NCI-H1417 treated with DMSO at 0.1 percent for 48 hours (cell line): ENCODE data around the gene RIMBP2.

Source experiments
- DNase-seq: peaks from one replicate; lab custom pipeline; 2025; lab: John Stamatoyannopoulos, UW

RIMBP2 gene

GRCh38 chr12:130737731-130738130, 21.6 kb upstream of the RIMBP2 start:
- no peak for DNase-seq

GRCh38 chr12:130729344-130729743, 13.2 kb upstream of the RIMBP2 start:
- DNase-seq, result no peak

- no peak for DNase-seq
Observed at GRCh38 chr12:130728158-130729058, 12.3 kb upstream of the RIMBP2 start.

GRCh38 chr12:130719263-130719859, 3.3 kb upstream of the RIMBP2 start:
- no peak for DNase-seq

- DNase-seq, result no peak
Observed at GRCh38 chr12:130717752-130718151, 1.7 kb upstream of the RIMBP2 start.

- no peak for DNase-seq
Observed at GRCh38 chr12:130716969-130717366, 869 bp upstream of the RIMBP2 start.

- no peak for DNase-seq
Observed at GRCh38 chr12:130715150-130715997, 725 bp downstream of the RIMBP2 start.

GRCh38 chr12:130714591-130715149, 1.4 kb downstream of the RIMBP2 start:
- no peak for DNase-seq

GRCh38 chr12:130714091-130714590, 2.0 kb downstream of the RIMBP2 start:
- no peak for DNase-seq

- no peak for DNase-seq
Observed at GRCh38 chr12:130713581-130713991, 2.5 kb downstream of the RIMBP2 start.

- no peak for DNase-seq
Observed at GRCh38 chr12:130712346-130713065, 3.6 kb downstream of the RIMBP2 start.

- DNase-seq, result no peak
Observed at GRCh38 chr12:130711756-130712155, 4.3 kb downstream of the RIMBP2 start.

- no peak for DNase-seq
Observed at GRCh38 chr12:130710733-130711080, 5.4 kb downstream of the RIMBP2 start.

- no peak for DNase-seq
Observed at GRCh38 chr12:130709971-130710732, 5.9 kb downstream of the RIMBP2 start.

GRCh38 chr12:130709151-130709970, 6.7 kb downstream of the RIMBP2 start:
- DNase-seq, result no peak

- DNase-seq, result no peak
Observed at GRCh38 chr12:130708648-130709047, 7.5 kb downstream of the RIMBP2 start.

- DNase-seq, result no peak
Observed at GRCh38 chr12:130707571-130707891, 8.6 kb downstream of the RIMBP2 start.

- DNase-seq, result no peak
Observed at GRCh38 chr12:130706885-130707570, 9.1 kb downstream of the RIMBP2 start.

- no peak for DNase-seq
Observed at GRCh38 chr12:130706311-130706710, 9.8 kb downstream of the RIMBP2 start.
